ENCODE measurements around the gene PDE2A. TPM values are rescaled to one million over a fixed set of nuclear protein-coding genes. Genes with fewer than 3 reads are reported as not detected.
A peak's percentile ranks its signal among the peaks of the same experiment; 100 is the strongest.

The PDE2A gene
- total RNA-seq, 1 donor from 2014 or later = 0.82 TPM

- Histone ChIP-seq H3K27me3 (ENCODE audit: insufficient read depth, low read length) (peaks cover 76% of the 10 kb centered on the region), H3K4me3 (ENCODE audit: insufficient read depth, low read depth, low read length) (no peak overlapping the region)
- no peak for DNase-seq (ENCODE audit: low read depth)
These were observed 84.1 kb downstream of the PDE2A start for GRCh38 chr11:72589802-72590761.

GRCh38 chr11:72588421-72589410 is 85.5 kb downstream of the PDE2A start:
- FAIRE-seq (no peak), DNase-seq (ENCODE audit: low read depth) (no peak)
- no peaks in the 10 kb centered on the region for H3K9me3 ChIP-seq (ENCODE audit: insufficient read depth, low read depth, low read length)
- peaks cover 74% of the 10 kb centered on the region for H3K27me3 ChIP-seq (ENCODE audit: insufficient read depth, low read length)
- no peaks in the 10 kb centered on the region for H3K4me1 Mint-ChIP-seq (ENCODE audit: low read depth, unreplicated experiment)
- no peak overlapping the region for H3K4me2 ChIP-seq (ENCODE audit: low read length)
- TF ChIP-seq CTCF (IDR thresholded peaks at IDR 0.05; ENCODE audit: insufficient read depth, low read depth, low read length) (no peak), EZH2 (IDR thresholded peaks at IDR 0.05; ENCODE audit: insufficient read depth, low read length) (no peak)
- no peak overlapping the region for H3K4me3 ChIP-seq (ENCODE audit: insufficient read depth, low read depth, low read length)
- no peak overlapping the region for H2AFZ ChIP-seq (ENCODE audit: low read depth, low read length)
- peaks cover 88% of the 10 kb centered on the region for H3K27me3 Mint-ChIP-seq (ENCODE audit: low read depth, unreplicated experiment)
- H3K27ac Mint-ChIP-seq (ENCODE audit: unreplicated experiment) = no peak overlapping the region
- no peaks in the 10 kb centered on the region for H3K79me2 ChIP-seq (ENCODE audit: insufficient read depth, low read length)
- no peaks in the 10 kb centered on the region for H3K36me3 ChIP-seq (ENCODE audit: insufficient read depth, low read length)
- H3K4me1 ChIP-seq (ENCODE audit: insufficient read depth, low read length) = no peaks in the 10 kb centered on the region
- H3K36me3 Mint-ChIP-seq (ENCODE audit: low read depth, unreplicated experiment) = no peaks in the 10 kb centered on the region
- H3K4me3 Mint-ChIP-seq (ENCODE audit: unreplicated experiment) = no peak overlapping the region
- H3K27ac ChIP-seq (ENCODE audit: low read depth, low read length) = no peak overlapping the region
- peaks cover 9% of the 10 kb centered on the region for H4K20me1 ChIP-seq (ENCODE audit: insufficient read depth, low read length)
- H3K9ac ChIP-seq (ENCODE audit: low read length) = no peak overlapping the region
- H3K9me3 Mint-ChIP-seq (ENCODE audit: unreplicated experiment) = no peaks in the 10 kb centered on the region

More at GRCh38 chr11:72589802-72590761, 84.1 kb downstream of the PDE2A start:
- Histone ChIP-seq H2AFZ (ENCODE audit: low read depth, low read length) (no peak overlapping the region), H3K4me1 (ENCODE audit: insufficient read depth, low read length) (no peaks in the 10 kb centered on the region), H4K20me1 (ENCODE audit: insufficient read depth, low read length) (peaks cover 9% of the 10 kb centered on the region), H3K4me2 (ENCODE audit: low read length) (peak overlapping the region; percentile 54), H3K27ac (ENCODE audit: low read depth, low read length) (no peak overlapping the region), H3K79me2 (ENCODE audit: insufficient read depth, low read length) (no peaks in the 10 kb centered on the region), H3K9ac (ENCODE audit: low read length) (no peak overlapping the region), H3K36me3 (ENCODE audit: insufficient read depth, low read length) (no peaks in the 10 kb centered on the region), H3K9me3 (ENCODE audit: insufficient read depth, low read depth, low read length) (no peaks in the 10 kb centered on the region)
- TF ChIP-seq EZH2 (IDR thresholded peaks at IDR 0.05; ENCODE audit: insufficient read depth, low read length) = peak; percentile 83
- peak; percentile 4 for TF ChIP-seq CTCF (IDR thresholded peaks at IDR 0.05; ENCODE audit: insufficient read depth, low read depth, low read length)
- FAIRE-seq = no peak
- no peaks in the 10 kb centered on the region for H3K36me3 Mint-ChIP-seq (ENCODE audit: low read depth, unreplicated experiment)
- no peaks in the 10 kb centered on the region for H3K9me3 Mint-ChIP-seq (ENCODE audit: unreplicated experiment)
- H3K27me3 Mint-ChIP-seq (ENCODE audit: low read depth, unreplicated experiment) = peaks cover 91% of the 10 kb centered on the region
- no peaks in the 10 kb centered on the region for H3K4me1 Mint-ChIP-seq (ENCODE audit: low read depth, unreplicated experiment)
- H3K27ac Mint-ChIP-seq (ENCODE audit: unreplicated experiment) = no peak overlapping the region
- H3K4me3 Mint-ChIP-seq (ENCODE audit: unreplicated experiment) = peak overlapping the region; percentile 76

Data from astrocyte (in vitro differentiated cells and primary cell).